Ovary (tissue), 3 donors: ENCODE measurements around the gene NR5A1.

ENCODE experiments used
- CTCF ChIP-seq, 3 donors: fragments of 450-650 bp in 2 of 3; fragments of 200-600 bp in 1 of 3; IDR thresholded peaks; one replicate each; pipeline versions ENCODE4 v1.5.1 to v1.8.0; 2016 to 2022; ENCODE audit warnings: antibody characterized with exemption in 3 of 3, mild to moderate bottlenecking in 1 of 3
- POLR2A ChIP-seq: fragments of 450-650 bp; IDR thresholded peaks from one replicate; pipeline ENCODE4 v1.6.1; 2017; ENCODE audit warnings: antibody characterized with exemption, mild to moderate bottlenecking, moderate library complexity
- donor health status: DM: no; HTN: no; CAD: no.

GRCh38 chr9:124511891-124512805, 4.9 kb upstream of the NR5A1 start:
- TF ChIP-seq CTCF (IDR thresholded peaks at IDR 0.05) (no peak), POLR2A (no peak)
